GM19238 (cell line): ENCODE data around the gene CCDC12.
"Not testable (repeated sequence)": the region's sequence is repeated elsewhere in the genome, so short reads cannot be mapped to it uniquely, and the experiment has no call there.

ENCODE experiments used
- DNase-seq: peaks from one replicate; pipeline ENCODE4 v3.0.0; 2011; ENCODE audit warnings: low spot score; ENCODE audit not compliant: insufficient read length

Gene CCDC12

GRCh38 chr3:46924921-46925584, 51.5 kb downstream of the CCDC12 start:
- DNase-seq = no peak

- DNase-seq = no peak
These were observed 52.8 kb downstream of the CCDC12 start for GRCh38 chr3:46923559-46924350.

- DNase-seq = no peak
These were observed 53.5 kb downstream of the CCDC12 start for GRCh38 chr3:46922871-46923558.

- no peak for DNase-seq
These were observed 54.1 kb downstream of the CCDC12 start for GRCh38 chr3:46922426-46922825.

GRCh38 chr3:46921871-46922271, 54.7 kb downstream of the CCDC12 start:
- no peak for DNase-seq

GRCh38 chr3:46921041-46921440, 55.5 kb downstream of the CCDC12 start:
- no peak for DNase-seq

- DNase-seq = no peak
These were observed 57.9 kb downstream of the CCDC12 start for GRCh38 chr3:46918634-46919033.

- DNase-seq = no peak
These were observed 58.3 kb downstream of the CCDC12 start for GRCh38 chr3:46918202-46918601.

GRCh38 chr3:46917257-46917656, 59.3 kb downstream of the CCDC12 start:
- no peak for DNase-seq

GRCh38 chr3:46916799-46917198, 59.7 kb downstream of the CCDC12 start:
- no peak for DNase-seq

GRCh38 chr3:46916278-46916677, 60.3 kb downstream of the CCDC12 start:
- DNase-seq = no peak

GRCh38 chr3:46915297-46915822, 61.2 kb downstream of the CCDC12 start:
- DNase-seq = no peak

- no peak for DNase-seq
These were observed 61.7 kb downstream of the CCDC12 start for GRCh38 chr3:46914849-46915248.

GRCh38 chr3:46913644-46914043, 62.9 kb downstream of the CCDC12 start:
- DNase-seq = no peak

GRCh38 chr3:46912986-46913385, 63.6 kb downstream of the CCDC12 start:
- no peak for DNase-seq

GRCh38 chr3:46910914-46911313, 65.6 kb downstream of the CCDC12 start:
- not testable (repeated sequence) for DNase-seq

GRCh38 chr3:46910166-46910760, 66.3 kb downstream of the CCDC12 start:
- no peak for DNase-seq

GRCh38 chr3:46909535-46910161, 66.9 kb downstream of the CCDC12 start:
- DNase-seq = peak; percentile 88

- no peak for DNase-seq
These were observed 67.5 kb downstream of the CCDC12 start for GRCh38 chr3:46908986-46909534.

- no peak for DNase-seq
These were observed 68.1 kb downstream of the CCDC12 start for GRCh38 chr3:46908294-46908985.
